SK-N-MC (cell line): Measurements from ENCODE around the gene NEURL1.

ENCODE experiments used
- DNase-seq: peaks from one replicate; pipeline ENCODE4 v3.0.0-alpha.2; 2011; ENCODE audit warnings: low read depth, low spot score
- H3K27ac ChIP-seq: fragments of 200-600 bp; sonication (generic); 2 replicates; pipeline ENCODE4 v1.5.1; 2016; ENCODE audit warnings: mixed run types
- H3K36me3 ChIP-seq: fragments of 200-600 bp; sonication (generic); 2 replicates; pipeline ENCODE4 v1.6.1; 2017; ENCODE audit warnings: antibody characterized with exemption, low read length, mixed read lengths; ENCODE audit not compliant: insufficient read depth
- H3K4me3 ChIP-seq: fragments of 200-600 bp; sonication (generic); 2 replicates; pipeline ENCODE4 v1.5.1; 2016
- H3K9ac ChIP-seq: fragments of 200-600 bp; sonication (generic); 2 replicates; pipeline ENCODE4 v1.8.0; 2017; ENCODE audit warnings: mixed run types, mixed read lengths; ENCODE audit not compliant: insufficient read length
- H3K9me3 ChIP-seq: fragments of 200-600 bp; sonication (generic); 2 replicates; pipeline ENCODE4 v1.6.1; 2017; ENCODE audit warnings: low read depth, mild to moderate bottlenecking, antibody characterized with exemption, low read length, moderate library complexity, mixed read lengths
- EZH2 ChIP-seq: fragments of 200-600 bp; sonication (generic); IDR thresholded peaks from one replicate; pipeline ENCODE4 v1.6.1; 2017; ENCODE audit warnings: antibody characterized with exemption
- FOXP2 ChIP-seq: optimal IDR thresholded peaks from 2 replicates; pipeline ENCODE3; 2011; ENCODE audit warnings: mild to moderate bottlenecking, moderate library complexity; ENCODE audit not compliant: insufficient read depth; ENCODE audit errors: extremely low read length, control extremely low read depth
- POLR2AphosphoS5 ChIP-seq: IDR thresholded peaks from 2 replicates; pipeline ENCODE4 v1.6.1; 2012; ENCODE audit warnings: mild to moderate bottlenecking, low read depth, low read length, borderline replicate concordance

NEURL1 gene

GRCh38 chr10:103609231-103610082 lies 116.0 kb downstream of the NEURL1 start:
- no peak overlapping the region for H3K27ac ChIP-seq
- no peaks in the 10 kb centered on the region for H3K36me3 ChIP-seq
- no peak for TF ChIP-seq POLR2AphosphoS5
- TF ChIP-seq EZH2, result no peak
- TF ChIP-seq FOXP2, result no peak
- no peak for DNase-seq
- H3K9me3 ChIP-seq, result no peaks in the 10 kb centered on the region
- H3K4me3 ChIP-seq, result no peak overlapping the region
- no peak overlapping the region for H3K9ac ChIP-seq

DNA sequence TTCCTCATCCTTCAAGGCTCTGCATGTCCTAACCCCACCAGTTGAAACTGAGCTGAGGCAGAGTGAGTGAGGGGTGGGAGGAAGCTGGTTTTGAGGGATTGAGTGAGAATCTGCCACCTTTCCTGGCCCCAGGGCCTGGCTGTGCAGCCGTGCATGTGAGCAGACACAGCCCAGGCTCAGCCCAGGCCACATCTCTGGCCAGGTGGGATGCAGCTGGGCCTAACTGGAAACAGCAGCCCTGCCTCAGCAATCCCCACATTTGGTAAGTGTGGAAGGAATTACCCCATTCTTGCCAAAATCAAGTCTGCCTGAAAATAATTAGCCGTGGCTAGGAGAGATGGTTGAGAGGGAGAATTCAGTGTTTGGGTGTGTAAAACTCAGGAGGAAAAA lies 116.6 kb downstream of the NEURL1 start:
- Histone ChIP-seq H3K9me3 (no peaks in the 10 kb centered on the region), H3K4me3 (no peak overlapping the region), H3K36me3 (no peaks in the 10 kb centered on the region), H3K27ac (no peak overlapping the region), H3K9ac (no peak overlapping the region)
- no peak for TF ChIP-seq FOXP2
- no peak for TF ChIP-seq POLR2AphosphoS5
- no peak for TF ChIP-seq EZH2
- DNase-seq, result no peak

GRCh38 chr10:103610921-103611511 lies 117.5 kb downstream of the NEURL1 start:
- Histone ChIP-seq H3K9ac (no peak overlapping the region), H3K9me3 (no peaks in the 10 kb centered on the region), H3K27ac (no peak overlapping the region), H3K36me3 (no peaks in the 10 kb centered on the region), H3K4me3 (no peak overlapping the region)
- TF ChIP-seq POLR2AphosphoS5, result no peak
- DNase-seq, result no peak

DNA sequence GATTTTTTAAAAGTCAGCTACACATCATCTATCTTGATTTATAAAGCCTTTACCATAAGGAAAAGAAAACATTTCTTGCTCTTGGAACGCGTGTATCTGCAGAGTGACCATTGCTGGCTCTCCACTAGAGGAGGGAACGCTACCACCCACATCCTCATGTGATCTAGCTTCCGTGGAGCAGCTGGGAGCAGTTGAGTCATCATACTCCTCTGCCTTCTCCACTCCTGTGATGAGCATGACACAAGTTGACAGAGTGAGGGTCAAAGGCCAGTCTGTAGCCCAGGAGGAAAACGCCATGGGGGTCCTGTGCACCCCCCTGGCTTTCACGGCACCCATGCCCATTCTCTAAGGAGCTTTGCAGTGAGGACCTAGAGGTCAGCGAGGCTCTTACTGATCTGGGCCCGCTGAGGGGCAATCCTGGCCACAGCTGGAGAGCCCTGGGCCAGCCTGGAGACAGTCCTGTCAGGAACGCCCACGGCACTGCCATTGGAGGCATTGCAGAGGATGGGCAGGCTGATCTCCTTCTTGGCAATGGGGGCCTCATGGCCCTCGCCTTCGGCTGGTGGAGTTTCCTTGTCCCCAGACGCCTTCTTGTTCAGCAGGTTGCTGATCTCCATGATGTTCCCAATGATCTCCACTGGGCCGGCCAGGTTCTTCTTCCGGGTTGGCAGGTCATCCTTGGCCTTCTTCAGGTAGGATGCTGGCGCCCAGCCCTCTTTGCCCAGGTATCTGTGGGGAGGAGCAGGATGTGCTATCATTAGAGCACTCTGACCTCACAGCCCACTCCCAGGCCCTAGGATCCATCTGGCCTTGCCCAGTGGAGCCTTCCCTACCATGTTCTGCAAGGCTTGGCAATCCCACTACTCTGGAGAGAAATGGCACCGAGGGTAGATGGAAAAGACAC lies 119.2 kb downstream of the NEURL1 start:
- no peak overlapping the region for H3K27ac ChIP-seq
- no peak overlapping the region for H3K9ac ChIP-seq
- H3K9me3 ChIP-seq, result no peaks in the 10 kb centered on the region
- DNase-seq, result no peak
- TF ChIP-seq EZH2, result no peak
- TF ChIP-seq POLR2AphosphoS5, result no peak
- TF ChIP-seq FOXP2, result no peak
- H3K4me3 ChIP-seq, result no peak overlapping the region
- H3K36me3 ChIP-seq, result no peaks in the 10 kb centered on the region

GRCh38 chr10:103613616-103614015 lies 120.1 kb downstream of the NEURL1 start:
- H3K4me3 ChIP-seq, result no peak overlapping the region
- no peak overlapping the region for H3K27ac ChIP-seq

DNA sequence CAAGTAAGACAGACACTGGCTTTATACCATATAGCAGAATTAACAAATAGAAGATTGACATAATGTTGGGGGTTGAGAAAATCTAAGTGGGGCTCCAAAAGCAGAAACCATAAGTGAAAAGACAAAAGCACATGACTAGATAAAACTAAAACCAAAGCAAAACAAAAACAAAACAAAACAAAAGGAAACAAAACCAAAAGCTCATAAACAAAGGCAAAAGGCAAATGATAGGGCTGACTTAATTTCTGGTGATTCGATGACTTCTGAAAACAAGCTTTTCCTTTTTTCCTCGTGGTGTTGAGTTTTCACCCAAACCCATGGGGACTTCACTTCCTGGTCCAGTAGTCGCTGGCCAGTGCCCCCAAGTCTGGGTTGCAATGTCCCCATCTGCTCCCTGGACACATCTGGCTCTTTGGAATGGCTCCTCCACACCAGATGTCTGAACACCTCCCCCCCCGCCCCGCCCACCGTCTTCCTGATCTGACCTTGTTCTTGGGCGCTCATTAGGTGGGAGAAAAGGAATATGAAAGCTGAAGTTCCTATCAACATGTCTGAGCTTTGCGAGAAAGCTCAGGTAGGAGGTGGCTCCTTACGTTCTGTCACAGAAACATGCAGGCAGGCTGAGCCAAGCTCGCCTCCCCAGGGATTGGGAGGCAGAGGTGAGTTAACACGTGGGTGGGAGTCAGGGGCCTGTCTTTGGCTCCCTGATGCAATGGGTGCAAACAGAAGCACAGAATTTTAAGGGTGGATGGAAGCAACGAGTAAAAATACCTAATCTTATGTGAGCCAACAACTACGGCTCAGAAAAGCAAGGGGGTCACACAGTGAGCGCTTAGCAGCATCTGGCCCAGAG lies 121.0 kb downstream of the NEURL1 start:
- H3K27ac ChIP-seq, result no peak overlapping the region
- TF ChIP-seq EZH2 (no peak), FOXP2 (no peak), POLR2AphosphoS5 (no peak)
- H3K36me3 ChIP-seq, result no peaks in the 10 kb centered on the region
- no peak for DNase-seq
- H3K4me3 ChIP-seq, result no peak overlapping the region
- H3K9ac ChIP-seq, result no peak overlapping the region
- no peaks in the 10 kb centered on the region for H3K9me3 ChIP-seq

More at GRCh38 chr10:103613616-103614015, 120.1 kb downstream of the NEURL1 start:
- Histone ChIP-seq H3K36me3 (no peaks in the 10 kb centered on the region), H3K9me3 (no peaks in the 10 kb centered on the region), H3K9ac (no peak overlapping the region)
- TF ChIP-seq POLR2AphosphoS5, result no peak
- TF ChIP-seq EZH2, result no peak
- TF ChIP-seq FOXP2, result no peak
- DNase-seq, result no peak

DNA sequence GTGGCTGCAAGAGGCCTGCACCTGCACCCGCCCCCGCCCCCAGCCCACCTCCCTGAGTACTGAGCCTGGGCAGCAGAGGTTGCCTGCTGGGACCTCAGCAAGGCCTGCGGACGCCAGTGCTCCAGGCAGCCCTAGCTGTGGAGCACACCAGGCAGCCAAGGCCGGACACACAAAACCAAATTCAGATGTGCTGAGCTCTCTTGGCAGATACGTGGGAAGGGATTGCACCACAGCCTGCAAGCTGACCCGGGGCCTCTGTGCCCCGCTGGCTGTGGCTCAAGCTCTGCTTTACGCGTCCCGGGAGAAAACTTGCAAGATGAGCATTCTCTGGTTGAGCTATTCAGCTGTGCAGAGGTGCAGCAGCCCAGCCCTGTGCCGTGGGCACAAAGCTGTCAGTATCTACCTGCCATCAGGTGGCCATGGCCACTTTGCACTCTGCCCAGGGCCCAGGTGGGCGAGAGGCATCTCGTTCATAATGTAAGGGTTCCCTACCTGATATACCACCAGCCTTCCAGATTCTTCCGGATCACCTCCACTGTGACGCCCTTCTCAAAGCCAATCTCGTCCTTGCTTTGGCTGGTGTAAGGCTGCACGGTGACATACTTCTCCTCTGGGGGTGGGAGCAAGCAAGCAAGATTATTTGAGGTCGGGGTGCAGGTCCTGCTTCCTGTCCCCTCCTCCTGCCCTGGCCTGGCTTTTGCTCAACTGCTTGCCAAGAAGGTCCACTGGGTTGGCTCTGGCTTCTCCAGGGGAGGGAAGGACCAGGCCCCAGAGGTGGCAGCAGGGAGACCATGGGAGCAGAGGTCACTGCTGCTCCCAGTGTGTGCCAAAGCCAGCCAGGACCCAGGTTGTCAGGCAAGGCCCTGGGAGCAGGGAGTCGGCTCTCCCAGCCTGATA lies 123.4 kb downstream of the NEURL1 start:
- H3K27ac ChIP-seq, result no peak overlapping the region
- no peak for TF ChIP-seq FOXP2
- TF ChIP-seq EZH2, result no peak
- no peak for TF ChIP-seq POLR2AphosphoS5
- no peak overlapping the region for H3K4me3 ChIP-seq
- DNase-seq, result no peak
- no peaks in the 10 kb centered on the region; the same call in 1 of the 2 replicates for H3K36me3 ChIP-seq
- H3K9ac ChIP-seq, result no peak overlapping the region
- no peaks in the 10 kb centered on the region for H3K9me3 ChIP-seq
